ENCODE measurements around the gene TOMM7. TPM values are rescaled to one million over a fixed set of nuclear protein-coding genes. Genes with fewer than 3 reads are reported as not detected.

TOMM7 gene
- 318 TPM for total RNA-seq
- long read RNA-seq, transcript TOMM7-201 (3 exons, 778 nt) = major isoform, 109 of 114 reads
- long read RNA-seq, partial matches to known transcripts = 0 of 114 reads
- long read RNA-seq, other reads (novel, unspliced or antisense) = 2 of 114 reads

DNA sequence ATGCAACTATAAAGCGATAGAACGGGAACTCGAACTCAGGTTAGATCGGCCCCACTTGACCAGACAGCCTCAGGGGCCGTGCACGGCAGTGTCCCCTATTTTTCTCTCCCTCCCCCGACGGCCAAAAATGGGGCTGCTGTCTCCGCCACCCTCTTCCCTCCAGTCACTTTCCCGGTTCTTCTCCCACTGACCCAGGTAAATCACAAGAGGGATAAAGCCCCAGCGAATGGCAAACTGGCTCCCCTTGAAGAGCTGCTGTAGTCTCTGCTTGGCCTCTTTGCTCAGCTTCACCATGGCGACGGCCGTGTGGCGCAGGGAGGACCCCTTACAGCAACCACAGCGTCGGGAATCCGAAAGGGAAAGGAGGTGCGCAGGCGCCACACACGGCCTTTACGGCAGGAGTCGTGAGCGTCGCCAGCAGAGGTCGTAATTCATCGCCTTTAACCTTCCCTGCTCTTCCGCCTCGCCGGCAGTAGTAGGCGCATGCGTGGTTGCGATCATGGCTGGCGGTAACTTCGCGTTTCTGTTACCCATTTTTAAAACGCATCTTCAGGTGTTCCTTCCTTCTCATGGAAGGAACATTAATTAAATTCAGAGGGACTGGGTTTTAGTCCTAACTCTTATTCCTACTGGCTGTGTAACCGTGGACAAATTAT is at the start of gene TOMM7:
Gene TOMM7 (minus strand): TSS at position 364 of the 656 bp plus-strand sequence. CDS start 70 bp downstream, at position 294.
- peak; percentile 94 for DNase-seq (ENCODE audit: low spot score)
- intact Hi-C loops (cut with DNase I) = loop anchor here (2.0 to 5.0 kb wide), 2 partner anchors 32 to 90 kb away; no protein-coding TSS in a partner anchor

DNA sequence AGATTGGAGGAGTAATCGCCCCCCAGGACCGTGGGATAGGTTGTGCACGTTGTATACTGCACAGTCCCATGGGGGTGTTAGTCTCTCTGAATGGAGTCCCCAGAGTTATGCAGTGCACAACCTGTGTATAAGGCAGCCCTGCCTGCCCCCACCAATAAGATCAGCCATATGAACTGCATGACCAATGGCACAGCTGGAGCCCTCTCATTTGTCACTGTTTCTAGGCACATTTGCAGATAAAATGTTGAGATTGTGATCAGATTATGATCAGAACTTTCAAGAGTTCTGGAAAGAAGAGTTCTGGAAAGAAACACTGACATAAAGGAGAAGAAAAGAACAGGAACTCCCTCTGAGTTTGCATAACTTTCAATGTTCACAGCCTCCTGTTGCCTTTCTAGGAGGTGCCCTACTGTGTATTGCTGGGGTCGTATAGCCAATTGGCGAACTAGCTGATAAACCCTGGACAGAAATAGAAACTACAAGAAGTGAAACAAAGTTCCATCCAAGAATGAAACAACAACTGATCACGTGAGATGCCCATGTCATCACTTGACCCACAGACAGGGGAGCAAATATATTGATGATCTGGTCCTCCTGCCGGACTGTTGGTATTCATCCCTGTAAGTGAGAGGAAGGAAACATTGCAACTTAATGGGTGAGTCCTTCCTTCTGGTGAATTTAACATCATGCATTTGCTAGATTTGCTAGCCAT is 49.6 kb upstream of the TOMM7 start:
- DNase-seq (ENCODE audit: low spot score) = no peak
- intact Hi-C loops (cut with DNase I) = no loop called here

DNA sequence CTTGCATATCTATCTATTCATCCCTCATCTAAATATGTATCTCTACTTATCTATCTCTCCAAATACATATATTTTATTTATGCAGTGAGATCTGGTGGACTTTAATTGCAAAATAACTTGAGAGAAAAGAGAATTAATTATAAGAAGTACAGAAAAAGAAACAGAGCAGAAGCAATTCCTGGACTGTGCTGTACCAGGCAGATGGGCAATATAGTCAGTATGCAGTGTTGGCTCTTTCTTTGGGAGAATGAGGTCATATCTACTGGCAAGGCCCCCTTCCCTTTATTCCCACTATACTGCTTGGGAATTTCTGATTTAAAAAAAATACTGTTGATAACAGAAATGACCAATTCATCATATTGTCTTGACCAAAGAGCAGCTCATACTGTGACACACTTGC is 49.0 kb upstream of the TOMM7 start:
- intact Hi-C loops (cut with DNase I) = no loop called here
- DNase-seq (ENCODE audit: low spot score) = no peak

DNA sequence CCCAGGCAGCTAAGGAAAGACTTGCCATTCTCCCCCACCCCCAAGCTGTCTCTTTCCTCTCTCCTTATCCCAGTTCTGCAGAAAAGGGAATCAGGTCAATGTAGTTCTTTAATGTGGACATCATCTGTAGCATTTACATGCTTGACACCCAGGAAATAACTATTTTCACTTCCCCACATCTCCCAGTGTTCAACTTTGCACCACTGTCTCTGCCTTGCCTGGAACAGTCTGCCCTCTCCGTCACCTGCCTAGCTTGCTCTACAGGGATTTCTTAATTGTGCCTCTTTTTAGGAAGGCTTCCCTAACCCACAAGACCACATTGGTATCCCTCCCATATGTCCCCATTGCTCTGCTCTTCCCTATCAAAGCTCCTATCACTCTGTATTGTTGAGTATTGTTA is 45.9 kb upstream of the TOMM7 start:
- intact Hi-C loops (cut with DNase I) = no loop called here
- no peak for DNase-seq (ENCODE audit: low spot score)

DNA sequence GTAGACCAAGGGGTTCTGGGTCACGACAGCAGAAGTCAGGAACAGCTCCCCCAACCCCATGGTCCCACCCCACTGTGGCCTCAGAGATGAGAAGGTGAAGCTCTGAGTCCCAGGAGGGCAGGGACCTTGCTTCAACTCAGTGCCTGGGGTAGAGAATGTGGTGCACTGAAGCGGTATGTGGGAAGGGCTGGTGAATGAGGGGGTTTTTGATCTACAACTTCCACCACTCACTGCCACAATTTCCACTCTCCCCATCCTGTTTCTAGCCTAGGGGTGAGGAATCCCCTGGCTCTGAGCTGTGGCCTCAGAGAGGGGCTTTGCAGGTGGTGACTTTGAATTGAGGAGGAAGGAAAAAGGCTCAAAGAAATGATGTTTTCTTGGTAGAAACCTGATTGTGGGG is 44.9 kb upstream of the TOMM7 start:
- intact Hi-C loops (cut with DNase I) = no loop called here
- no peak for DNase-seq (ENCODE audit: low spot score)

DNA sequence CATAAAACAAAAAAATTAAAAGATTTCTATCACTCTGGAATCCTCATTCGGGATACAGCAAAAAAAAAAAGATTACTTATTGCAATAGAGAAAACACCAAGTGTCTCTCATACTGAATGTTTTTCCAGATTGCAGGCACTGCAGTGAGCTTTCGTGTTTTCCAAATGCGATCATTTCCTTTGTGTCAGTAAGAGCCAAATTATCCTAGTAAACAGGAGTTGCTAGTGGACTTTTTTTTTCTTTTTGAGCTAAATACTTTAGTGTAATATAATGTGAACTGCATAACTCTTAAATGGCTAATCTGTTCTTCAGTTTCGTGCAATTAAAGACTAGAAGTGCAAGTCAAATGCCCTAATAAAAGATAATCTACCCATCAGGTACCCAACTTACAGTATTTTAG is 44.4 kb upstream of the TOMM7 start:
- intact Hi-C loops (cut with DNase I) = no loop called here

DNA sequence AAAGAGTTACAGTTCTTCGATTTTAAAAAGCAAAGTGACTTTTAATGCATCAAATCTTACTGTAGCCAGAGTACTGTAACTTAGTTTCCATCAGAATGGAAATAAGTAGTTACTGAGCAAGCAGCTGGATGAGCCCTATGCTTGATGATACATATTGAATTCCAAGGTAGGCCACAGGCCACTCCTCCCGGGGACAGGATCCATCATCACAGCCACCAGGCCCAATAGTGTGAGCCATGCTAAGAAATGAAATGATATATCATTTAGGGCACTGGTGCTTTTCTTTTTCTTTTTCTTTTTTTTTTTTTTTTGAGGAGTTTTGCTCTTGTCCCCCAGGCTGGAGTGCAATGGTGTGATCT is 42.9 kb upstream of the TOMM7 start:
- intact Hi-C loops (cut with DNase I) = no loop called here
- DNase-seq (ENCODE audit: low spot score) = no peak

More for the DNA sequence above, 44.4 kb upstream of the TOMM7 start:
- DNase-seq (ENCODE audit: low spot score) = no peak

DNA sequence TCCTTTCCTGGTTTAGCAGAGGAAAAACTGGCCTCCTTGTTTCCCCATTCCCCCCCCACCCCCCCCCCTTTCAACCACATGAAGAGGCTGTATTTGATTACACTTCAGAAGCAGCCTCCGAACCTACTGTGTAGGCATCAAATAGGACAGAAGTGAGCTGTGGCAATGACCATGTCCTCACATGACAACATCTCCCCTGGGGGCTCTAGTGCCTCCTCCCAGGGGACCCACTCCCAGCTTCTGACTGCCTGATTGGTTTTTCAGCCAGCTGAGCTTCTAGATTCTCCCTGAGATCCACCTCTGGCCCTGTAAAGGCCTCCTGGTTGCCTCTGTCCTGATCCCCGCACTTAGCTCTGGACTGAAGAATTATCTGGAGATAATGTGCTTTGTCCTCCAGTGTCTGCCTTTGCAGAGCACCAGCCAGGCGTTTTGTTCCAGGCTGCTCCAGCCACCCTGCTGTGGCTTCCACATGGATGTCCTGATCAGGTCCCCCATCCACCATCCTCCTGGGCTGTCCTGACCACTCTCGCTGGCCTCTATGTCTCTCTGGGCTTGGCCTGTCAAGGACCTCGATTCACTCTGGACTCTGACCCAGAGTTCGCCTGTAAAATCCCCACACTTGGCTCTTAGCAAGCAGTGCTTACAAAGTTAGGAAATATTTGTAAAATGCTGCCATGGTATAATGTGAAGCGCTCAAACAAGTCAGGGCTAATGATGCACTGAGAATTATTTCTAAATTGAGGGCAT is 42.4 kb upstream of the TOMM7 start:
- DNase-seq (ENCODE audit: low spot score) = no peak
- intact Hi-C loops (cut with DNase I) = no loop called here

DNA sequence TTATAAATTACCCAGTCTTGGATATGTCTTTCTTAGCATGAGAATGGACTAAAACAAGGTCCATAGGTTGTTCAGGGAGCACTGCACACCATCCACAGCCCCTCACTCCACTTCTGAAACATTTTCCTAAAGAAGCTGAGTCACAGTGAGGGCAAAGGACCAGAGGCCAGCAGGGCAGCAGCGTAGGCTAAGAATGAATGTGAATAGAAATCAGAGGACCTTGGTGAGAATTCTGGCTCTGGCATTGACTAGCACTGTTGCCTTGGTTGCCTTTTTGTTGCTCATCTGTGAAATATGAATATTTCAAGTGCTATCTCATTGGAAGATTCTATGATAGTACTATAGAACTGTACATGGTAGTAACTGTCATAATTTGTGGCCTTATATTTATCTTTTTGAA is 41.7 kb upstream of the TOMM7 start:
- DNase-seq (ENCODE audit: low spot score) = no peak
- intact Hi-C loops (cut with DNase I) = no loop called here

DNA sequence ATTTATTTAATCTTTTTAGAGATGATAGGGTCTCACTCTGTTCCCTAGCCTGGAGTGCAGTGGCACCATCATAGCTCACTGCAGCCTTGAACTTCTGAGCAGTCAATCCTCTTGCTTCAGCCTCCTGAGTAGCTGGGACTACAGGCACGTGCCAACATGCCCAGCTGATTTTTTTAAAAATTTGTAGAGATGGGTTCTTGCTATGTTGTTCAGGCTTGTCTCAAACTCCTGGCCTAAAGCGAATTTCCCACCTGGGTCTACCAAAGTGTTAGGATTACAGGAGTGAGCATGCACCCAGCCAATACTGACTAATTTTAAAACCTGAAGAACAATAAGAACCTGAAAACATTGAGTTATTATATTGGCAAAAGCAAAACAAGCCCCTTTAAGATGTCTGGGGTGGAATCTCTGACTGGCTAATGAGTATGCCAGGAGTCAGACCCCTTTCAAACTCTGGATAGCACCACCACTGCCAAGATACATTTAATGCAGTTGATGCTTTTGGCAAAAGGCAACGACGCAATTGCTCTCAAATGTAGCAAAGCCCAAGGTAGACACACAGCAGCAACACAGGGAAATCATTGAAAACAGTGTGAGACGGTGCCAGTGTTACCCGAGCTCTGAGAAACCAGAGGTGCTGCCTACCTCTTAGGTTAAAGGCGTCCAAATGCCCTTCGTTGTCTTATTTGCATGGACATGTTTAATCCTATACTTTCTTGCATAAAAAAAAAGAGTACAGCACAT is 40.7 kb upstream of the TOMM7 start:
- no peak for DNase-seq (ENCODE audit: low spot score)
- intact Hi-C loops (cut with DNase I) = no loop called here

DNA sequence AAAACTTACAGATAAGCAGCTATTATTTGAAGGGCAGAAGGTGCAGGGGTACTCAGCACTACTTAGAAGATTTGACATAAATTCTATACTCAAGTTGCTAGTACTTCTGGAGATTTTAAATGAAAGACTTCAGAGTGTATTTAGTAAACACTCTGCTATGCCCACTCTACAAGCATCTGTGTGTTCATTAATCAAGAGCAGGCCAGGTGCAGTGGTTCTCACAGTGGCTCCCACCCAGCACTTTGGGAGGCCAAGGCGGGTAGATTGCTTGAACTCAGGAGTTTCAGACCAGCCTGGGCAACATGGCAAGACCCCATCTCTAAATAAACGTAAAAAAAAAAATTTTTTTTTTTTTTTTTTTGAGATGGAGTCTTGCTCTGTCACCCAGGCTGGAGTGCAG is 38.9 kb upstream of the TOMM7 start:
- intact Hi-C loops (cut with DNase I) = no loop called here
- no peak for DNase-seq (ENCODE audit: low spot score)

DNA sequence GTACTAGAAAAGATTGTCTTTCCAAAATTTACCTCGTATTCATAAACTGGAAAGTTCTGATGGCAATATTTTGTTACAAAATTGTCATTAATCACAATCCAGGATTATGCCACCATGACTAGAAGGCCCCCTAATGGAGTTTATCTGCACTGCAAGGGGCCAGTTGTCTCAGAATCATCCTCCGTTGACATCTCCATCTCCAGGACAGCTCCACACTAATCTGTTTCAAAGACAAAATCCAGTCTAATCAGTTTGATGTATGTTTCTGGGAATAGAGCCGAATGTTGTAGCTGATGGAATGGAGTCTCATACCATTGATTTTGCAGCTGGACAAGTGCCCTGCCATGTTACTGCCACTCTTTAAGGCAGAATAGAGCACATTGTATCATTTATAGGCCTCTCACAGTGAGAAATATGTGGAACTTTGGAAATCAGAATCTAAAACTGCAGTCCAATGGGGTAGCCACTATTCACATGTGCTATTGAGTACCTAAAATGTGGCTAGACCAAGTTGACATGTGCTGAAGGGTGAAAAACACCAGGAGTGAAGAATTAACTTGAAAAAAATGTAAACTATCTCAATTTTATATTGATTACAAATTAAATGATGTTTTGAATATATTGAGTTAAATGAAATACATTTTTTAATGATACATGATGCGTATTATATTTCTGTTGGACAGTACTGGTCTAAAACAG is 38.3 kb upstream of the TOMM7 start:
- no peak for DNase-seq (ENCODE audit: low spot score)
- intact Hi-C loops (cut with DNase I) = no loop called here

DNA sequence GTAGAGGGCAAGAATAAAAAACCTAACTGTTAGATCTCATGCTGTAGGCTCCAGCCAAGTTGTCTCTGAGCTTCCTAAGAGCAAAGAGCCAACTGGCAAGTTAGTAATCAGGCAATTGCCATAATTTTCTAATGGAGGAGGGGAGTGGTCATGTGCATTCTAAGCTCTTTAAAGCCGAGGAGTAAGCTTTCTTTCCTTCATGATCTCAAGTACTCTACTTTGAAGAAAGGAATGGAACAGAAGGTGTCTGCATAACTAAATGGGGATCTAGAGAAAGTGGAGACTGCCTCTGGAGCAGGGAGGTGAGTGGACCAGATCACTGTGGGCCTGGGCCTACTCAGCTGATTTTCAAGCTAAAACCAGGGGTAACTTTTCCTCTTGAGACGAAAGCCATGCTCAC is 37.7 kb upstream of the TOMM7 start:
- intact Hi-C loops (cut with DNase I) = no loop called here
- no peak for DNase-seq (ENCODE audit: low spot score)

DNA sequence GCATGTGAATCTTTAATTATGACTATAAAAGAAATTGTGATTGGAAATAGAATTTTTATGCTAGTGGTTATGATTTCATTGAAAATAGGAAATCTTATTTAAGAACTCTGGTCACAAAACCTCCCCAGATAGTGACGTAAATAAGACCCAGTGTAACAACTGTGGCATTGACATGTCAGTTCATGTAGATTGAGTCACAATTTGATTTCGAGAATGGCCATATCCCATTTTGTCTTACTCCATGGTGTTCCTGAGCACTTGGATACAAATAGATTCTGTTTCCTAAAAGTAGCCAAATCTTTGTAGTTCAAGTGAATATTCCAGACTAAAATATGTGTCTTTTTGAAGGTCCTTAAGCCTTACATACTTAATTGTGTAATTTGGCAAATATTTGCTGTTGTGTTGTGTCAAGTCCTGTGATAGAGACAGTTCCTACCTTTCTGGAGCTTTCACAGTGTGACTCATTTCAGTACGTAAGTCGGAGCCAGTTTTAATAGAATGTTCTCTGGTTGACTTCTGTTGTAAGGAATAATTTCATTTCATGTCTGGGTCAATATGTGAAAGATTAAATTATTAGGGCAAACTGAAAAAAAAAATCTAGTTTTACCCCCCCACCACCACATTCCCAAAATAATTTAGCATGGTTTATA is 37.1 kb upstream of the TOMM7 start:
- no peak for DNase-seq (ENCODE audit: low spot score)
- intact Hi-C loops (cut with DNase I) = loop anchor here (5.0 to 10.0 kb wide), 3 partner anchors 135 to 195 kb away; partner anchors contain the start of genes HYCC1 and IL6

DNA sequence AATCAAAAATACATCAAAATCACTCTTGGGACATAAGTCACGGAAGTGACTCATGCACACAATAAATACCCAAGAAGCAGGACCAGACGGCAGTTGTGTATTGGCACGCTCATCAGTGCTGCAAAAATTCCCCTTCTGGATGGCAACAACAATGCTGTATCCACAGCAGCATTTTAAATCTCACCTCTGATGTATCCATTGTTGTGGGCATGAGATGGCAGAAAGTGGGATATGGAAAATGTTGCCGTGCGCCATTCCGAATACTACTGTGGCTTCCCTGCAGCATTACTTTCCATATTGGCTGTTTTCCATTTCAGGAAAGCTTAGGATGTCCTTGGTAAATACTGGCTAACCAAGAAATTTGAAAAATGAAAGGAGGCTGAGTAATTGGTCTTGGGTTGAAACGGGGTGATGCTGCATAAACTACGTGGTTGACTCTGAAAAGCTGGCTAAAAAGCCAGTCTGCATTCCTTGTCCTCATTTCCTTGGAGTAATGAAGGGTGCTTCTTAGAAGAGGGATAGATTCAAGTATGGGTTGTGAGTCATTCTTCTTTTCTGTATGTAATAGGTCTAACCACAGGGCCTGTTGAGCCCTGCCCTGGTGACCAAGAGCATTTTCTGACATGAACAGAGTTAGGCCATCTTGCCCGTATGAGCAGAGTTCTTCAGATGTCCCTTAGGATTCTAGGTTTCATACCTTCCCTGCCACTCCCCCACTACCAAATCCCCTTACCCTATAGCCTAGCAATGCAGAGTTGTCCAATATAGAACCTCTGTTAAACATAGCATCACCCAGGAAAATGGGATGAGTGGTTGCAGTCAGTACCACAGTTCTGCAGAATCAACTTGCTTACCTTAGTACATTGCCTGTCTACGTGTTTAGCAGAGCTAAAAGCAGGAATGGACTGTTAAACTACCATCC is 36.3 kb upstream of the TOMM7 start:
- intact Hi-C loops (cut with DNase I) = loop anchor here (5.0 to 10.0 kb wide), 3 partner anchors 134 to 196 kb away; partner anchors contain the start of genes HYCC1 and IL6
- DNase-seq (ENCODE audit: low spot score) = no peak

DNA sequence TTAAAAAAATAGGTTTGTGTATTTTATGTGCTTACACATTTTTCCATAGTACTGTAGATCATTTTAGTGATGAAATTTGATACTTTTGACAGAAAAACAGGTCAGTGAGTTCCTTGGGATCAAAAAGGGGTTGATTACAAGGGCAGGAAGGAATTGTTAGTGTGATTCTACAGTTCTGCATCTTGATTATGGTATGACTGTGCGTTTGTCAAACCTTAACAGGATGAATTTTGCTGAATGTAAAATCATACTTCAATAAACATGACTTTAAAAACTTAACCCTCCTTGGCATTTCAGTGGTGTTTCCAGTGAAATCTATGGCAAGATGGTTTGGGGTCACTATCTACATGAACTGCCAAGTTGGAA is 35.6 kb upstream of the TOMM7 start:
- intact Hi-C loops (cut with DNase I) = loop anchor here (5.0 to 10.0 kb wide), 3 partner anchors 133 to 197 kb away; partner anchors contain the start of genes HYCC1 and IL6
- no peak for DNase-seq (ENCODE audit: low spot score)

DNA sequence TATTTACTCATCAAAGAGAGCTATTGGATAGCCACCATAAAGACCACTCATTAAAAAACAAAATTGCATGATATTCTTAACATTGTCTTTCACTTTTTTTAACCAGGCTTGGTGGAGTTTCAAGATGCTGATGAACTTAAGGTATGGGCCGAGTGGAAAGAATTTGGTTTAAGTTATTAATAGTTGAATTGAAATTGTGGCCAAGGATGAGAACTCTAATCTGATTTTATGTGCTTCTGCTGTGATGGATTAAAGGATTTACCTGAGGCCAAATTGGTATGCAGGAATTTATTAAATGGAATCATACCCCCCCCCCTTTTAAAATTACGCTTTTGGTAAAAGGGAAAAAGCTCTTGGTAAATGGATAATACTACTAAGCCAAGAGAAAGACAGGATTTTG is 33.8 kb upstream of the TOMM7 start:
- DNase-seq (ENCODE audit: low spot score) = no peak
- intact Hi-C loops (cut with DNase I) = loop anchor here (5.0 to 10.0 kb wide), 3 partner anchors 132 to 198 kb away; partner anchors contain the start of genes HYCC1 and IL6
